ENCODE measurements around the gene DCHS2. TPM values are rescaled to one million over a fixed set of nuclear protein-coding genes. Genes with fewer than 3 reads are reported as not detected.

DCHS2 gene
- total and polyA plus RNA-seq, 2 experiments from 2014 or later: 0.12 to 1.7 TPM

DNA sequence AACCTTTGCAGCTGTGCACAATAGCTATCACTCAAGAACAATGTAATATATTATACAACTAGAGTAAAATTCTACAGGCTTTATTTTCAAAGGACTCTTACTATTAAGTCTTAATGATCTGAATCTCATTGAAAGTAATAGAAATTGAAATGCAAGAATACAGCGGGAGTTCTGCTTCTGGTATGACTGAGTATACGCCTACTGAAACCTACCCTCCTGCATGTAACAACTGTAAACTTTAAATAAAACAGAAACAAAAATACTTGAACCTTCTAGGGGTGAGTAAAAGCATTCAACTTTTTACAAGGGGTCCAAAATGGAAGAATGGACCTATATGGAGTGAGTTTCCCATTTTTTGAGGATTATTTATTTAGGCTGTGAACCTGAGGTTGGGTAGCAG, 13.5 kb downstream of the DCHS2 start:
- no peak overlapping the region for H2AFZ ChIP-seq
- H3K36me3 ChIP-seq (replicated peaks; ENCODE audit: insufficient read depth, low read depth): no peaks in the 10 kb centered on the region
- no peak overlapping the region for H3K4me3 ChIP-seq
- TF ChIP-seq EZH2phosphoT487 (IDR thresholded peaks at IDR 0.05; ENCODE audit: low read depth, severe bottlenecking, unreplicated experiment) (no peak), EZH2 (IDR thresholded peaks at IDR 0.05; ENCODE audit: borderline replicate concordance) (no peak)
- TF ChIP-seq, protein P1, sequence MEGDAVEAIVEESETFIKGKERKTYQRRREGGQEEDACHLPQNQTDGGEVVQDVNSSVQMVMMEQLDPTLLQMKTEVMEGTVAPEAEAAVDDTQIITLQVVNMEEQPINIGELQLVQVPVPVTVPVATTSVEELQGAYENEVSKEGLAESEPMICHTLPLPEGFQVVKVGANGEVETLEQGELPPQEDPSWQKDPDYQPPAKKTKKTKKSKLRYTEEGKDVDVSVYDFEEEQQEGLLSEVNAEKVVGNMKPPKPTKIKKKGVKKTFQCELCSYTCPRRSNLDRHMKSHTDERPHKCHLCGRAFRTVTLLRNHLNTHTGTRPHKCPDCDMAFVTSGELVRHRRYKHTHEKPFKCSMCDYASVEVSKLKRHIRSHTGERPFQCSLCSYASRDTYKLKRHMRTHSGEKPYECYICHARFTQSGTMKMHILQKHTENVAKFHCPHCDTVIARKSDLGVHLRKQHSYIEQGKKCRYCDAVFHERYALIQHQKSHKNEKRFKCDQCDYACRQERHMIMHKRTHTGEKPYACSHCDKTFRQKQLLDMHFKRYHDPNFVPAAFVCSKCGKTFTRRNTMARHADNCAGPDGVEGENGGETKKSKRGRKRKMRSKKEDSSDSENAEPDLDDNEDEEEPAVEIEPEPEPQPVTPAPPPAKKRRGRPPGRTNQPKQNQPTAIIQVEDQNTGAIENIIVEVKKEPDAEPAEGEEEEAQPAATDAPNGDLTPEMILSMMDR (IDR thresholded peaks at IDR 0.05; ENCODE audit: poor library complexity): no peak
- no peaks in the 10 kb centered on the region for H3K79me2 ChIP-seq
- no peak overlapping the region for H3K4me2 ChIP-seq
- peaks cover 13% of the 10 kb centered on the region for H3K27me3 ChIP-seq
- DNase-seq (ENCODE audit: low spot score): no peak
- no peaks in the 10 kb centered on the region for H3K9me3 ChIP-seq (ENCODE audit: low read depth)
- H3K4me1 ChIP-seq (ENCODE audit: insufficient read depth): no peaks in the 10 kb centered on the region
- 97% methylated on average over 2 of the region's 2 CpGs for WGBS (ENCODE audit: low lambda C conversion rate, missing lambda C conversion rate)
- H3K9me2 ChIP-seq (replicated peaks; ENCODE audit: insufficient read depth): no peaks in the 10 kb centered on the region
- no peak overlapping the region for H3K27ac ChIP-seq
- no peaks in the 10 kb centered on the region for H4K20me1 ChIP-seq (ENCODE audit: insufficient read depth, poor library complexity, severe bottlenecking)

DNA sequence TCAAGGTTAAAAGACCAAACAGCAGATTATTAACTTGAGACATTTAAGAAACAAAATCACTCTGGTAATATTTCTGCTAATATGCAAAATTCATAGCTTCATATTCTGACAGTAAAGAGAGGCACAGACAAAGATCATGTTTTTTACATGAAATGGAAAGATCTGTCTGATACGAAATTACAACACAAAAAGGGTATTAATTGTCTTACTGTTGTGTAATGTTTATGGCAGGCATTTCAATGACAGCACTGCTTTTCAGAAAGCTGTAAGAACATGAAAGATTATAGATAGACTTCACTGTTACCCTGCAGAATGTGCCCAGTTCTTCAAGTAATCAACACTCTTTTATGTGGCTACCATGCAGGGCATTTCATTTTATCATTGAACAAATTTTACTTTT, 15.4 kb downstream of the DCHS2 start:
- 67% methylated on average over 1 of the region's 1 CpG for WGBS (ENCODE audit: low lambda C conversion rate, missing lambda C conversion rate)
- H3K79me2 ChIP-seq: no peaks in the 10 kb centered on the region
- no peak overlapping the region for H3K27ac ChIP-seq
- no peak for DNase-seq (ENCODE audit: low spot score)
- H3K27me3 ChIP-seq: no peaks in the 10 kb centered on the region
- H3K4me3 ChIP-seq: no peak overlapping the region
- no peaks in the 10 kb centered on the region for H3K4me1 ChIP-seq (ENCODE audit: insufficient read depth)
- H3K36me3 ChIP-seq (replicated peaks; ENCODE audit: insufficient read depth, low read depth): no peaks in the 10 kb centered on the region
- no peaks in the 10 kb centered on the region for H3K9me3 ChIP-seq (ENCODE audit: low read depth)
- H3K9me2 ChIP-seq (replicated peaks; ENCODE audit: insufficient read depth): no peaks in the 10 kb centered on the region
- TF ChIP-seq EZH2phosphoT487 (IDR thresholded peaks at IDR 0.05; ENCODE audit: low read depth, severe bottlenecking, unreplicated experiment): no peak
- TF ChIP-seq EZH2 (IDR thresholded peaks at IDR 0.05; ENCODE audit: borderline replicate concordance): no peak
- TF ChIP-seq, protein P1 (IDR thresholded peaks at IDR 0.05; ENCODE audit: poor library complexity): no peak
- no peak overlapping the region for H3K4me2 ChIP-seq
- H2AFZ ChIP-seq: no peak overlapping the region
- no peaks in the 10 kb centered on the region for H4K20me1 ChIP-seq (ENCODE audit: insufficient read depth, poor library complexity, severe bottlenecking)

DNA sequence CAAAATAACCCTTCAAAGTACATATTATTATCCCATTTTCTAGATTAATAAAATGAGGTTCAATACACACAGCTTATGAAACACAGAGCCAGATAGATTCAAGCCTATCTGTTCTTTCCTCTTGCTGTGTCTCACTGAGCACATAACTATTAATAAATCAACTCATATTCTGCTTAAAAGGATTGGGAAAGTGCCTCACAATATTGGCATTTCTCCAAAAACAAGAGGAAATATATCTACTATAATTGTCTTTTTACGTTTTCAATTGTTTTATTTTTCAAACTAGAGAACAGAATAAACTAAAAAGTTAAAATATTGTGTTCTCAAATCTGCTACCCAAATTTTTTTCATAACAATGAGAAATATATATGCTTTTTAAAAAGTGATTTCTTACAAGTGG, 15.8 kb downstream of the DCHS2 start:
- TF ChIP-seq, protein P1 (IDR thresholded peaks at IDR 0.05; ENCODE audit: poor library complexity): no peak

DNA sequence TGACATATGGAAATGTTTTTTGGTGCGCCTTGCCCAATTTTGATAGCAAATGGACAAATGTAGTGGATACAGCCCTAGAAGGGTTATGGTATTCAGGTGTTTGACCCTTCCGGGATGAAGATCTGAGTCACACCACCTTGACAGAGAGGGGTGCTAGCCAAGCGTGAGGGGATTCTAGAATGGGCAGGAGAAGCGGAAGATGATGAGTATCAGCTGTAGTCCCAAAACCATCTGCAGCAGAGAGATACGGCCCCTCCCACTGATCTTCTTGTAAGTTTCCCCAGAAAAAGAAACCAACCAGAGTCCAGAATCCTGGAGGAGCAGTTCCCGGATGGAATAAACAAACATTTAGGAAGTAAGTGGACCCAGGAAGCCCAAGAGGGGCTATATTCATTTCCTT, 18.1 kb downstream of the DCHS2 start:
- DNase-seq (ENCODE audit: low spot score): no peak
- 80% methylated on average over 6 of the region's 6 CpGs for WGBS (ENCODE audit: low lambda C conversion rate, missing lambda C conversion rate)
- no peak overlapping the region for H3K4me2 ChIP-seq
- TF ChIP-seq EZH2phosphoT487 (IDR thresholded peaks at IDR 0.05; ENCODE audit: low read depth, severe bottlenecking, unreplicated experiment): no peak
- TF ChIP-seq, protein P1 (IDR thresholded peaks at IDR 0.05; ENCODE audit: poor library complexity): no peak
- TF ChIP-seq EZH2 (IDR thresholded peaks at IDR 0.05; ENCODE audit: borderline replicate concordance): no peak
- no peaks in the 10 kb centered on the region for H3K36me3 ChIP-seq (replicated peaks; ENCODE audit: insufficient read depth, low read depth)
- H3K27me3 ChIP-seq: no peaks in the 10 kb centered on the region
- H3K4me1 ChIP-seq (ENCODE audit: insufficient read depth): no peaks in the 10 kb centered on the region
- no peak overlapping the region for H3K4me3 ChIP-seq
- no peak overlapping the region for H2AFZ ChIP-seq
- H3K27ac ChIP-seq: no peak overlapping the region
- no peaks in the 10 kb centered on the region for H3K9me2 ChIP-seq (replicated peaks; ENCODE audit: insufficient read depth)
- no peaks in the 10 kb centered on the region for H3K79me2 ChIP-seq
- H3K9me3 ChIP-seq (ENCODE audit: low read depth): no peaks in the 10 kb centered on the region
- no peaks in the 10 kb centered on the region for H4K20me1 ChIP-seq (ENCODE audit: insufficient read depth, poor library complexity, severe bottlenecking)

More for the DNA sequence above, 15.8 kb downstream of the DCHS2 start:
- Histone ChIP-seq H3K27me3 (no peaks in the 10 kb centered on the region), H3K79me2 (no peaks in the 10 kb centered on the region), H3K9me3 (ENCODE audit: low read depth) (no peaks in the 10 kb centered on the region), H4K20me1 (ENCODE audit: insufficient read depth, poor library complexity, severe bottlenecking) (no peaks in the 10 kb centered on the region), H3K27ac (no peak overlapping the region), H2AFZ (no peak overlapping the region), H3K4me1 (ENCODE audit: insufficient read depth) (no peaks in the 10 kb centered on the region), H3K4me2 (no peak overlapping the region), H3K36me3 (replicated peaks; ENCODE audit: insufficient read depth, low read depth) (no peaks in the 10 kb centered on the region), H3K4me3 (no peak overlapping the region), H3K9me2 (replicated peaks; ENCODE audit: insufficient read depth) (no peaks in the 10 kb centered on the region)
- 70% methylated on average over 1 of the region's 1 CpG for WGBS (ENCODE audit: low lambda C conversion rate, missing lambda C conversion rate)
- DNase-seq (ENCODE audit: low spot score): no peak
